K562 (cell line): ENCODE results near the gene CHMP2A. TPM values are rescaled to one million over a fixed set of nuclear protein-coding genes. Genes with fewer than 3 reads are reported as not detected.

ENCODE experiments used
- ARID1B ChIP-seq: fragments of 450-650 bp; IDR thresholded peaks from 2 replicates; pipeline ENCODE4 v1.6.1; 2016; ENCODE audit warnings: antibody characterized with exemption, mild to moderate bottlenecking, inconsistent platforms
- ATF1 ChIP-seq, 2 experiments: fragments of 450-650 bp in 1 of 2; IDR thresholded peaks; 2 replicates each; pipeline ENCODE4 v1.6.1; 2016; ENCODE audit warnings: missing compliant biosample characterization in 1 of 2, missing genetic modification characterization in 1 of 2
- CEBPZ ChIP-seq: fragments of 150-350 bp; IDR thresholded peaks from 2 replicates; pipeline ENCODE4 v1.6.1; 2014; ENCODE audit warnings: low read depth, mild to moderate bottlenecking, low read length, borderline replicate concordance
- FOXK1 ChIP-seq: sonication (generic); formaldehyde crosslinking; IDR thresholded peaks from 2 replicates; pipeline ENCODE4 v1.8.0; 2022; ENCODE audit warnings: missing genetic modification reagents, mild to moderate bottlenecking, borderline replicate concordance
- FUS ChIP-seq: fragments of 200-400 bp; formaldehyde crosslinking; optimal IDR thresholded peaks from 2 replicates; pipeline ENCODE3; 2017; ENCODE audit warnings: low read depth, low read length
- HDAC2 ChIP-seq: fragments of 450-650 bp; IDR thresholded peaks from 2 replicates; pipeline ENCODE4 v1.6.1; 2016; ENCODE audit warnings: mild to moderate bottlenecking
- HDGF ChIP-seq: fragments of 450-650 bp; IDR thresholded peaks from 2 replicates; pipeline ENCODE4 v1.6.1; 2016
- LARP7 ChIP-seq: fragments of 450-650 bp; IDR thresholded peaks from 2 replicates; pipeline ENCODE4 v1.6.1; 2016
- MAFF ChIP-seq: IDR thresholded peaks from 2 replicates; pipeline ENCODE4 v1.6.1; 2012; ENCODE audit warnings: low read length, improper control_type of control experiment
- SIX5 ChIP-seq, 2 experiments: IDR thresholded peaks; 2 replicates each; pipeline ENCODE4 v1.6.1; 2011; ENCODE audit warnings: low read length in 2 of 2, borderline replicate concordance in 1 of 2, low read depth in 1 of 2, mild to moderate bottlenecking in 1 of 2, moderate library complexity in 1 of 2; ENCODE audit not compliant: insufficient read depth in 1 of 2
- THRB ChIP-seq: fragments of 450-650 bp; formaldehyde crosslinking; conservative IDR thresholded peaks from 2 replicates; pipeline ENCODE4 v1.4.0; 2022; ENCODE audit warnings: mild to moderate bottlenecking, missing genetic modification characterization
- ZBTB33 ChIP-seq: sonication (generic); formaldehyde crosslinking; IDR thresholded peaks from 2 replicates; pipeline ENCODE4 v1.8.1; 2023; ENCODE audit warnings: mild to moderate bottlenecking, missing genetic modification reagents
- ZC3H11A ChIP-seq: IDR thresholded peaks from 2 replicates; pipeline ENCODE4 v1.6.1; 2012; ENCODE audit warnings: low read depth, low read length, improper control_type of control experiment
- ZNF316 ChIP-seq: fragments of 450-650 bp; IDR thresholded peaks from 2 replicates; pipeline ENCODE4 v1.6.1; 2016
- polyA plus RNA-seq, 8 experiments: library from polyadenylated mRNA; depleted of rRNA in 4 of 8; stranded (reverse) in 5 of 8; unstranded in 3 of 8; fragments of >200 nt; fragmentation: Nextera tagmentation in 2 of 8; fragmentation: Illumina TruSeq in 1 of 8; extraction: Ambion mirVana in 2 of 8; extraction: Trizol in 1 of 8; gene quantifications; 2 replicates each; pipeline versions ENCODE4 v1.2.1 to v1.2.3, GENCODE V29; 2011 to 2014; ENCODE audit warnings: inconsistent platforms in 1 of 8, missing spikeins in 1 of 8
- total RNA-seq, 7 experiments: library from RNA; depleted of rRNA in 6 of 7; stranded (reverse); fragments of >200 nt in 6 of 7; fragmentation: Illumina TruSeq in 2 of 7; extraction: Trizol in 2 of 7; gene quantifications; 2 replicates each; pipeline versions ENCODE4 v1.2.1 to v1.2.3, GENCODE V29; 2011 to 2021; ENCODE audit warnings: low replicate concordance in 1 of 7
- TF ChIP-seq, protein P1 (sequence below), 3 experiments: fragments of 200-800 bp in 1 of 3; fragments of 250-450 bp in 1 of 3; fragments of 450-650 bp in 1 of 3; sonication (Bioruptor Pico) in 1 of 3; sonication (Bioruptor generic) in 1 of 3; formaldehyde crosslinking in 1 of 3; IDR thresholded peaks; 2 replicates each; pipeline versions ENCODE4 v1.6.1 to v1.8.0; 2016 to 2022; ENCODE audit warnings: mild to moderate bottlenecking in 2 of 3, missing genetic modification characterization in 2 of 3, missing compliant biosample characterization in 1 of 3, moderate library complexity in 1 of 3
- TF ChIP-seq, protein P2 (sequence below), 2 experiments: fragments of 450-650 bp; IDR thresholded peaks; 2 replicates each; pipeline ENCODE4 v1.6.1; 2016

CHMP2A gene
- total and polyA plus RNA-seq, 9 of the 15 experiments (the other 6 are each of a cell fraction or from before 2014, with no cell fraction given) = 57.6 to 159 (median 87.2) TPM

DNA sequence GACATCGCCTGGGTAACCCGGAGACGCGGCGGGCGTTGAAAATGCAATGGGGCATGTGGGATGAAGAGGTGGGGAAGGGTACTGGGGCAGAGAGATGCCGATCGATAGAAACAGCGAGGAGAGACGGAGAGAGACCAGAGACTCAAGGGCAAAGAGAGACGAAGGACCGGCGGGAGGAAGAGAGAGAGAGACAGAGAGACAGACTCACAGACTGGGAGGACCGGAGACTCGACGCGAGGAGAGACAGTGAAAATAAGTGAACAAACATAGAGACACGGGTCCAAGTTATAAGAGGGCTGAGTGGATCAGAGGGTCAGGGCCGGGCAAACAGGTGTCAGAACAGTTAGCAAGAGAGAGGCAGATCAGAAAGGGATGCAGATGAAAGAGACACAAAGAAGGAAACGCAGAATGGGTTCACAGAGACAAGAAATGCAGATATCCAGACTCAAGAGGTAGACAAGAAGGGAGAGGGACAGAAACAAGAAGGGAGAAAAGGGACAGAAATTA lies 18.8 kb upstream of the CHMP2A start (continued):
- TF ChIP-seq HDAC2 (peak; percentile 67), ZBTB33 (CRISPR knock-in tag) (peak; percentile 40; the same call in 1 of the 2 replicates), ZNF316 (0 out of 2 replicates have a peak, but pooled peaks have one; percentile 0), LARP7 (peak; percentile 84; the same call in 1 of the 2 replicates), CEBPZ (no peak), HDGF (peak; percentile 80; the same call in 1 of the 2 replicates), MAFF (no peak), THRB (CRISPR knock-in tag) (peak; percentile 70), ATF1 (CRISPR knock-in tag; IDR thresholded peaks at IDR 0.05) (no peak), ATF1 (tag; IDR thresholded peaks at IDR 0.05) (peak; percentile 91), ZC3H11A (0 out of 2 replicates have a peak, but pooled peaks have one; percentile 2), FUS (no peak), FOXK1 (CRISPR knock-in tag) (peak; percentile 0; the same call in 1 of the 2 replicates), SIX5 (IDR thresholded peaks at IDR 0.05; ENCODE audit: borderline replicate concordance in 1 of 2, insufficient read depth in 1 of 2, low read depth in 1 of 2, low read length in 2 of 2) (peak in 1 of 2 experiments; percentile 13; a peak in 1 of 4 replicates), ARID1B (no peak)
- TF ChIP-seq, protein P1, sequence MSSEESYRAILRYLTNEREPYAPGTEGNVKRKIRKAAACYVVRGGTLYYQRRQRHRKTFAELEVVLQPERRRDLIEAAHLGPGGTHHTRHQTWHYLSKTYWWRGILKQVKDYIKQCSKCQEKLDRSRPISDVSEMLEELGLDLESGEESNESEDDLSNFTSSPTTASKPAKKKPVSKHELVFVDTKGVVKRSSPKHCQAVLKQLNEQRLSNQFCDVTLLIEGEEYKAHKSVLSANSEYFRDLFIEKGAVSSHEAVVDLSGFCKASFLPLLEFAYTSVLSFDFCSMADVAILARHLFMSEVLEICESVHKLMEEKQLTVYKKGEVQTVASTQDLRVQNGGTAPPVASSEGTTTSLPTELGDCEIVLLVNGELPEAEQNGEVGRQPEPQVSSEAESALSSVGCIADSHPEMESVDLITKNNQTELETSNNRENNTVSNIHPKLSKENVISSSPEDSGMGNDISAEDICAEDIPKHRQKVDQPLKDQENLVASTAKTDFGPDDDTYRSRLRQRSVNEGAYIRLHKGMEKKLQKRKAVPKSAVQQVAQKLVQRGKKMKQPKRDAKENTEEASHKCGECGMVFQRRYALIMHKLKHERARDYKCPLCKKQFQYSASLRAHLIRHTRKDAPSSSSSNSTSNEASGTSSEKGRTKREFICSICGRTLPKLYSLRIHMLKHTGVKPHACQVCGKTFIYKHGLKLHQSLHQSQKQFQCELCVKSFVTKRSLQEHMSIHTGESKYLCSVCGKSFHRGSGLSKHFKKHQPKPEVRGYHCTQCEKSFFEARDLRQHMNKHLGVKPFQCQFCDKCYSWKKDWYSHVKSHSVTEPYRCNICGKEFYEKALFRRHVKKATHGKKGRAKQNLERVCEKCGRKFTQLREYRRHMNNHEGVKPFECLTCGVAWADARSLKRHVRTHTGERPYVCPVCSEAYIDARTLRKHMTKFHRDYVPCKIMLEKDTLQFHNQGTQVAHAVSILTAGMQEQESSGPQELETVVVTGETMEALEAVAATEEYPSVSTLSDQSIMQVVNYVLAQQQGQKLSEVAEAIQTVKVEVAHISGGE (CRISPR knock-in tag; IDR thresholded peaks at IDR 0.05) = no peak
- TF ChIP-seq, protein P2, sequence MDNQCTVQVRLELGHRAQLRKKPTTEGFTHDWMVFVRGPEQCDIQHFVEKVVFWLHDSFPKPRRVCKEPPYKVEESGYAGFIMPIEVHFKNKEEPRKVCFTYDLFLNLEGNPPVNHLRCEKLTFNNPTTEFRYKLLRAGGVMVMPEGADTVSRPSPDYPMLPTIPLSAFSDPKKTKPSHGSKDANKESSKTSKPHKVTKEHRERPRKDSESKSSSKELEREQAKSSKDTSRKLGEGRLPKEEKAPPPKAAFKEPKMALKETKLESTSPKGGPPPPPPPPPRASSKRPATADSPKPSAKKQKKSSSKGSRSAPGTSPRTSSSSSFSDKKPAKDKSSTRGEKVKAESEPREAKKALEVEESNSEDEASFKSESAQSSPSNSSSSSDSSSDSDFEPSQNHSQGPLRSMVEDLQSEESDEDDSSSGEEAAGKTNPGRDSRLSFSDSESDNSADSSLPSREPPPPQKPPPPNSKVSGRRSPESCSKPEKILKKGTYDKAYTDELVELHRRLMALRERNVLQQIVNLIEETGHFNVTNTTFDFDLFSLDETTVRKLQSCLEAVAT (IDR thresholded peaks at IDR 0.05) = peak; percentile 18 to 45; a peak in 2 of 4 replicates
